BJ (cell line): ENCODE data around the gene MAL. TPM values are rescaled to one million over a fixed set of nuclear protein-coding genes. Genes with fewer than 3 reads are reported as not detected.

Source experiments
- CTCF ChIA-PET: fragments of 350-600 bp; formaldehyde crosslinking; extraction: SDS; loops from one replicate; lab custom pipeline; 2021; ENCODE audit warnings: antibody characterized with exemption, inconsistent platforms; lab: Yijun Ruan, JAX
- POLR2A ChIA-PET: fragments of 300-600 bp; sonication (Branson Sonifier 250); formaldehyde crosslinking; extraction: SDS; loops from one replicate; lab custom pipeline; 2021; ENCODE audit warnings: antibody characterized with exemption; lab: Charles Lee
- DNase-seq: peaks from one replicate; pipeline ENCODE4 v3.0.0-alpha.2; 2011; ENCODE audit warnings: low read depth
- H3K27me3 ChIP-seq: 2 replicates; pipeline ENCODE4 v1.6.0; 2011; ENCODE audit warnings: low read length; ENCODE audit not compliant: control insufficient read depth, insufficient read depth
- H3K36me3 ChIP-seq: 2 replicates; pipeline ENCODE4 v1.5.1; 2011; ENCODE audit warnings: low read length; ENCODE audit not compliant: control insufficient read depth, insufficient read depth
- H3K4me3 ChIP-seq: 2 replicates; pipeline ENCODE4 v1.5.1; 2011; ENCODE audit warnings: low read depth, mild to moderate bottlenecking, control low read depth, low read length
- CTCF ChIP-seq: IDR thresholded peaks from 2 replicates; pipeline ENCODE4 v1.5.1; 2011; ENCODE audit warnings: low read depth, mild to moderate bottlenecking, control low read depth, inconsistent platforms, low read length, moderate library complexity; ENCODE audit not compliant: insufficient read depth
- polyA plus RNA-seq: library from polyadenylated mRNA; depleted of rRNA; stranded (reverse); fragments of >200 nt; gene quantifications from 2 replicates; pipeline ENCODE4 v1.2.3, GENCODE V29; 2011

Gene MAL
- polyA plus RNA-seq, 1 experiment, result not detected

- ChIA-PET POLR2A (no interaction called here), CTCF (no interaction called here)
- Histone ChIP-seq H3K36me3 (no peaks in the 10 kb centered on the region), H3K27me3 (peaks cover 5% of the 10 kb centered on the region), H3K4me3 (no peak overlapping the region)
- no peak for TF ChIP-seq CTCF
- DNase-seq, result no peak
These were observed 33.0 kb downstream of the MAL start for GRCh38 chr2:95058466-95058988.

GRCh38 chr2:95058989-95059641, 33.6 kb downstream of the MAL start:
- Histone ChIP-seq H3K27me3 (peaks cover 8% of the 10 kb centered on the region), H3K36me3 (no peaks in the 10 kb centered on the region), H3K4me3 (no peak overlapping the region)
- DNase-seq, result no peak
- ChIA-PET POLR2A (no interaction called here), CTCF (no interaction called here)
- TF ChIP-seq CTCF, result no peak

- no peak for DNase-seq
These were observed 34.3 kb downstream of the MAL start for GRCh38 chr2:95059656-95060370.

GRCh38 chr2:95060446-95061118, 35.1 kb downstream of the MAL start:
- no peak for DNase-seq
- POLR2A ChIA-PET, result no interaction called here
- Histone ChIP-seq H3K27me3 (peaks cover 8% of the 10 kb centered on the region), H3K4me3 (no peak overlapping the region), H3K36me3 (no peaks in the 10 kb centered on the region)
- CTCF ChIA-PET, result no interaction called here
- no peak for TF ChIP-seq CTCF

More at GRCh38 chr2:95059656-95060370, 34.3 kb downstream of the MAL start:
- CTCF ChIA-PET, result no interaction called here
- Histone ChIP-seq H3K27me3 (peaks cover 8% of the 10 kb centered on the region), H3K36me3 (no peaks in the 10 kb centered on the region), H3K4me3 (no peak overlapping the region)
- POLR2A ChIA-PET, result no interaction called here
- TF ChIP-seq CTCF, result no peak

GRCh38 chr2:95061119-95061512, 35.6 kb downstream of the MAL start:
- CTCF ChIA-PET, result interaction anchor here (2.4 kb wide), 1 partner anchor 15 kb away, joined by 10 read pairs; no protein-coding TSS in a partner anchor
- POLR2A ChIA-PET, result no interaction called here
- Histone ChIP-seq H3K27me3 (peaks cover 8% of the 10 kb centered on the region), H3K36me3 (no peaks in the 10 kb centered on the region), H3K4me3 (no peak overlapping the region)
- no peak for DNase-seq
- TF ChIP-seq CTCF, result no peak
